K562 (cell line): ENCODE results near the gene APCDD1. TPM values are rescaled to one million over a fixed set of nuclear protein-coding genes. Genes with fewer than 3 reads are reported as not detected.

Experiments
- ATAC-seq: fragments of 200-7000 bp; cut with Tn5 transposase; 3 replicates; pipeline ENCODE4 v1.9.1; 2020; ENCODE audit warnings: moderate library complexity
- BruUV-seq: library from RNA; stranded (reverse); fragments of 400-500 nt; replicated peaks from 2 replicates; lab custom pipeline; 2021; lab: Mats Ljungman, UMichigan
- CTCF ChIA-PET: fragments of 300-600 bp; formaldehyde crosslinking; extraction: SDS; loops from one replicate; lab custom pipeline; 2021; ENCODE audit warnings: low intra/inter-chr PET ratio; lab: Yijun Ruan, JAX
- POLR2A ChIA-PET: fragments of 300-600, 350-650 bp; sonication (Branson Sonifier 250); formaldehyde crosslinking; extraction: SDS; loops from one replicate; lab custom pipeline; 2021; ENCODE audit warnings: antibody characterized with exemption, inconsistent platforms; lab: Yijun Ruan, JAX
- DNase-seq, 4 experiments: peaks; one replicate each; pipeline versions ENCODE4 v3.0.0 to v3.0.0-alpha.2; 2011 to 2018; ENCODE audit warnings: low spot score in 3 of 4, mixed read lengths in 3 of 4; ENCODE audit errors: extremely low read depth in 1 of 4
- FAIRE-seq: peaks from 2 replicates; lab custom pipeline; 2011; peaks lifted over from hg19 to GRCh38; lab: Jason Lieb, UNC
- H2AFZ ChIP-seq: 2 replicates; pipeline ENCODE4 v1.6.0; 2011; ENCODE audit warnings: low read depth, low read length, control low read depth, inconsistent platforms
- H3K27ac ChIP-seq: fragments of 200-600 bp; 3 replicates; pipeline ENCODE4 v1.8.0; 2011; ENCODE audit warnings: low read depth, mild to moderate bottlenecking, control low read depth, inconsistent platforms, low read length, moderate library complexity, mixed read lengths; ENCODE audit errors: extremely low read depth
- H3K27me3 ChIP-seq, 2 experiments: fragments of 300-600 bp in 1 of 2; 2 replicates in 1 of 2; 3 replicates in 1 of 2; pipeline versions ENCODE4 v1.6.0 to v1.8.0; 2011; ENCODE audit warnings: inconsistent platforms in 2 of 2, low read length in 2 of 2, mild to moderate bottlenecking in 1 of 2, mixed read lengths in 1 of 2, moderate library complexity in 1 of 2; ENCODE audit not compliant: control insufficient read depth in 2 of 2, insufficient read depth in 2 of 2
- H3K36me3 ChIP-seq: fragments of 300-600 bp; 3 replicates; pipeline ENCODE4 v1.8.0; 2011; ENCODE audit warnings: mild to moderate bottlenecking, low read length, inconsistent platforms; ENCODE audit not compliant: control insufficient read depth, insufficient read depth
- H3K4me1 ChIP-seq, 2 experiments: fragments of 200-600 bp in 1 of 2; replicated peaks in 1 of 2; 2 replicates in 1 of 2; 3 replicates in 1 of 2; pipeline versions ENCODE4 v1.5.1 to v1.8.0; 2011; ENCODE audit warnings: inconsistent platforms in 2 of 2, low read length in 2 of 2, mild to moderate bottlenecking in 1 of 2, mixed read lengths in 1 of 2, moderate library complexity in 1 of 2; ENCODE audit not compliant: control insufficient read depth in 2 of 2, insufficient read depth in 2 of 2
- H3K4me2 ChIP-seq: 2 replicates; pipeline ENCODE4 v1.6.1; 2011; ENCODE audit warnings: low read length, control low read depth, inconsistent platforms, mixed read lengths; ENCODE audit not compliant: insufficient read depth
- H3K4me3 ChIP-seq: fragments of 200-600 bp; sonication (generic), shearing (Covaris generic); 2 replicates; pipeline ENCODE4 v1.5.1; 2016; ENCODE audit warnings: control low read depth, inconsistent platforms
- H3K79me2 ChIP-seq: fragments of 200-600 bp; 3 replicates; pipeline ENCODE4 v1.8.0; 2011; ENCODE audit warnings: low read length, inconsistent platforms; ENCODE audit not compliant: control insufficient read depth, insufficient read depth
- H3K9ac ChIP-seq, 2 experiments: 2 replicates each; pipeline versions ENCODE4 v1.6.0 to v1.6.1; 2011; ENCODE audit warnings: low read depth in 2 of 2, low read length in 2 of 2, control low read depth in 1 of 2, inconsistent platforms in 1 of 2, mild to moderate bottlenecking in 1 of 2, mixed read lengths in 1 of 2; ENCODE audit not compliant: insufficient read depth in 1 of 2
- H3K9me1 ChIP-seq: one replicate; pipeline ENCODE4 v1.6.0; 2011; ENCODE audit warnings: inconsistent platforms, mild to moderate bottlenecking, low read length, moderate library complexity; ENCODE audit not compliant: control insufficient read depth, insufficient read depth
- H3K9me3 ChIP-seq: replicated peaks from 2 replicates; pipeline ENCODE4 v1.5.1; 2011; ENCODE audit warnings: low read depth, low read length, inconsistent platforms; ENCODE audit not compliant: control insufficient read depth, insufficient read depth
- H4K20me1 ChIP-seq: replicated peaks from 2 replicates; pipeline ENCODE4 v1.6.1; 2011; ENCODE audit warnings: low read length, inconsistent platforms, mixed read lengths; ENCODE audit not compliant: control insufficient read depth, insufficient read depth
- NCOA1 ChIP-seq: fragments of 450-650 bp; IDR thresholded peaks from 2 replicates; pipeline ENCODE4 v1.6.1; 2016; ENCODE audit warnings: low read depth
- NFRKB ChIP-seq: fragments of 450-650 bp; IDR thresholded peaks from 2 replicates; pipeline ENCODE4 v1.6.1; 2016; ENCODE audit warnings: low read depth
- THAP12 ChIP-seq: fragments of 250-450 bp; sonication (Bioruptor Pico); IDR thresholded peaks from 2 replicates; pipeline ENCODE4 v1.9.0; 2021; ENCODE audit warnings: mild to moderate bottlenecking, inconsistent platforms
- THRB ChIP-seq: fragments of 450-650 bp; formaldehyde crosslinking; conservative IDR thresholded peaks from 2 replicates; pipeline ENCODE4 v1.4.0; 2022; ENCODE audit warnings: mild to moderate bottlenecking, missing genetic modification characterization
- WGBS: fragments of 100-300 bp; shearing (Covaris generic); methylation state at CpG from one replicate; pipeline ENCODE4 v1.1.6; 2016; ENCODE audit warnings: low coverage, mixed read lengths; ENCODE audit not compliant: insufficient coverage; ENCODE audit errors: missing lambda C conversion rate; 5-methylcytosine and 5-hydroxymethylcytosine counted together
- in situ Hi-C: fragments of 300-500 bp; cut with MboI; formaldehyde crosslinking; loops from 4 replicates; pipeline ENCODE4 v1.15.0; 2018; ENCODE audit warnings: inconsistent platforms, mixed read lengths
- intact Hi-C: fragments of 100-400 bp; cut with micrococcal nuclease; formaldehyde crosslinking; loops from 2 replicates; pipeline ENCODE4 v1.14.2; 2022
- polyA plus RNA-seq, 8 experiments: library from polyadenylated mRNA; depleted of rRNA in 4 of 8; stranded (reverse) in 5 of 8; unstranded in 3 of 8; fragments of >200 nt; fragmentation: Nextera tagmentation in 2 of 8; fragmentation: Illumina TruSeq in 1 of 8; extraction: Ambion mirVana in 2 of 8; extraction: Trizol in 1 of 8; gene quantifications; 2 replicates each; pipeline versions ENCODE4 v1.2.1 to v1.2.3, GENCODE V29; 2011 to 2014; ENCODE audit warnings: inconsistent platforms in 1 of 8, missing spikeins in 1 of 8
- total RNA-seq, 7 experiments: library from RNA; depleted of rRNA in 6 of 7; stranded (reverse); fragments of >200 nt in 6 of 7; fragmentation: Illumina TruSeq in 2 of 7; extraction: Trizol in 2 of 7; gene quantifications; 2 replicates each; pipeline versions ENCODE4 v1.2.1 to v1.2.3, GENCODE V29; 2011 to 2021; ENCODE audit warnings: low replicate concordance in 1 of 7

APCDD1 gene
- total and polyA plus RNA-seq, 9 of the 15 experiments (the other 6 are each of a cell fraction or from before 2014, with no cell fraction given), result 0.07 TPM; not detected in 8

- WGBS, result 2% methylated on average over 3 of the region's 3 CpGs
- Histone ChIP-seq H3K9me1 (no peaks in the 10 kb centered on the region), H3K27ac (no peak overlapping the region), H3K4me3 (no peak overlapping the region), H3K9ac (no peak overlapping the region), H2AFZ (no peak overlapping the region), H3K36me3 (no peaks in the 10 kb centered on the region), H3K27me3 (peaks cover 40 to 62% of the 10 kb centered on the region in 2 experiments), H4K20me1 (no peaks in the 10 kb centered on the region; the same call in 1 of the 2 replicates), H3K79me2 (no peaks in the 10 kb centered on the region), H3K4me2 (no peak overlapping the region), H3K9me3 (no peaks in the 10 kb centered on the region), H3K4me1 (no peaks in the 10 kb centered on the region)
- BruUV-seq, result no TSS peak
- ChIA-PET CTCF (no interaction called here), POLR2A (no interaction called here)
- ATAC-seq (no peak), DNase-seq (no peak), FAIRE-seq (no peak)
- in situ Hi-C loops (no loop called here), intact Hi-C loops (no loop called here)
- no peak for TF ChIP-seq THRB
- TF ChIP-seq NFRKB, result no peak
- no peak for TF ChIP-seq THAP12 (CRISPR knock-in tag)
- no peak for TF ChIP-seq NCOA1
Measured at GRCh38 chr18:10475276-10475653, 20.8 kb downstream of the APCDD1 start.
